ENCODE data around the gene MGMT.

The MGMT gene

DNA sequence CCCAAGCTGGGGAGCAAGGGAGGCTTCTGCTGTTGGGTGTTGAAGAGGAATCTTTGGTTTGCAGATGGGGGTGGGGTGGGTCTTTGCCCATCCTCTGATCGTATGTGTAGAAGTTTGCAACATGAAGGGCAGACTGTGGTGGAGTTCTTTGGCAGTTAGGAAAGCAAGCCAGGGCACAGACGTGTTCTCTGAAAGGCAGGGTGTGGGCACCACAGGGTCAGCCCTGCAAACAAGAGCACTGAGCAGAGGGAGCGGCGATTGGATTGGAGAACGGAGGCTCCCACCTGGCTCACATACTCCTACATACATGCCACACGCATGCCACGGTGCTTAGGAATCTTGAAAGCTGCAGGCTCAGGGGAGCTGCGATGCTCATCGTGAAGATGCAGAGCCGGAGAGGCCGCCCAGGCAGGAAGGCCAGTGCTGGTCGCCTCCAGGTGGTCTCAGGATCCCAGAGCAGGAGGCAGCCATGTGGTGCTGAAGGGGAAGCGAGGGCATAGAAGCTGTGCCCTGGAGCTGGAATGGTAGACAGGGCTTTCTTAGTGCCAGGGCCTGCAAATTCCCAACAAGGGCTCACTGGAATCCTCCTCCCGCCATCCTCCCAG, 149.0 kb downstream of the MGMT start:
- in situ Hi-C loops (cut with MboI; ENCODE audit: low sequenced_read_pairs): no loop called here

DNA sequence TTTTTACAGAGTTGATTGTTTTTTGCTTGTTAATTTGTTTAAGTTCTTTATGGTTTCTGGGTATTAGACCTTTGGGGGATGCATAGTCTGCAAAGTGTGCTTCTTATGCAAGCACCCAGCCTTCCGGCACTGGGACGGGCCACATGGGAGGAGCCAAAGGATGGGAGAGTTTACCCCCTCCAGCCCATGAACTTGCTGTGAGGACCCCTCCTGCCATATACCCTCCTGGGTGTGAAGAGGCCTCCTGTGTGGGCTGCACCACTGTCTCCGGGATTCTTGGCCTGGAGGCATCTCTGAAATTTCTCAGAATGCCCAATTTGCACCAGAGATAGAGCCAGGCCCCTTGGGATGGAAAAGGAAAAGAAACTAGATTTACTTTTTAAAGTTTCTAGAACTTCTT, 150.7 kb downstream of the MGMT start:
- in situ Hi-C loops (cut with MboI; ENCODE audit: low sequenced_read_pairs): no loop called here

DNA sequence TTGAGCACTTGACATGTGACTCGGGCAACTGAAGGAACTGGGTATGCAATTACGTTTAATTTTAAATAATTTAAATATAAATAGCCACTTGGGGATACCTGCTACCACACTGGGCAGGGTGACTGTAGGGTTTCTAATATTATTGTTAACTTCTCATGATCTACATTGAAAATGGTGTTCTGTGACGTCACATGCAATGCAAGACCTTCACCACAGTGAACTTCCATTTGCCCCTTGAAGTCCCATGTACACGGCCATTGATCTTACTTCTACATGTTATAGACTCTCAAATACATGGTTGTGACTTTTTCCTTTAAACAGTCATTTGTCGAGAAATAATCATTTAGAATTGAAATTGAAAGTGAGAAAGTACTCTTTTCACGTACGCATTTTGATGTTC, 154.0 kb downstream of the MGMT start:
- in situ Hi-C loops (cut with MboI; ENCODE audit: low sequenced_read_pairs): no loop called here

DNA sequence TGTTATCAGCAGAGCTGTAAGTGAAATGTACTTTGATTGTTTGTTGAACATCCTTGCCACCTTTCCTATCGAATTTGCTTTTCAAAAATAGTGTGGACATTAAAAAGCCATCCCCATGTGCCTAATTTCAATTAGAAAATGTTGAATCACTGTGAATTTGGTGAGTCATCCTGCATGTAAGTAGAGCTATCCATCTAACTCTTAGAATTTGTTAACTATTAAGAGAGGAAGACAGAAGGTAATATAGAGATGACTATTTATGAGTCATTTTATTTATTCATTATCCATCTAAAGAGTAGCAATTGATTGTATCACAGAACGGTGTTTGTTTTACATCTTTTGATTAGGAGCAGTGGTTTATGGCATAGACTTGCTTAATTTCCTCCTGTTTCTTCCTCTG, 154.7 kb downstream of the MGMT start:
- in situ Hi-C loops (cut with MboI; ENCODE audit: low sequenced_read_pairs): no loop called here

DNA sequence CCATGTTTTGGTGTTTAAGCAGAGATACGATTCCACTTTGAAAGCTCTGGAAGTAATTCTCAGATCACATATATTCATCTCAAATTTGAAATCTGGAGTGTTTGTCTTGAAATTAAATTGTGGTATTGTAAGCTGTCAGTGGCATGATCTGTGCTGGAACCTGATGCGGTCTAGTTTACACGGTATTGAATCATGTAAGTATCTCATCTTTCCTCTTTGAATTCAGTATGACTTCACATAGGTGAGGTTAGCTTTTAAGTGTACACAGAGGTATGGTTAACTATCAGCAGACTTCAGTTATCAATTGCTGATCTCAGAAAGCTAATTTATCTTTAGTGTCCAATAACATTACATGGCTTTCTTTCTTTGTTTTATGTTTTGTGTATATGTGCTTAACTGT, 155.2 kb downstream of the MGMT start:
- in situ Hi-C loops (cut with MboI; ENCODE audit: low sequenced_read_pairs): no loop called here

DNA sequence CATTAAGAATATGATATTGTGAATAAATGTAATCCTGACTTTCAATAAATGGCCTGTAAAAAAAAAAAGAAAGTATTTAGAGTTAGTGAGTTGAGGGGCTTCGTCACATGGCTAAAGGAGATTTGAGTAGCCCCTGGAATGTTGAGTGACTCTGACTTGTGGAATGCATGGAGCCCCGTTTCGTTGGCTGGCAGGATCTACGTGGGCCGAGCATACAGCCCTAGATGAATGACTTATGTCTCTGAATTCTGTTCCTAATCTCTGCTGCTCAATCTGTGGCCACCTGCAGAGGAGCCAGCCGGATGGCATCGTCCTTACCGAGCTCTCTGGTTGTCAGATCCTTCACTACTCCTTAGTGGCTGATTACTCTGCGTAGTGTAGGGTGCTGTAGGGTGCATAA, 155.7 kb downstream of the MGMT start:
- in situ Hi-C loops (cut with MboI; ENCODE audit: low sequenced_read_pairs): no loop called here

DNA sequence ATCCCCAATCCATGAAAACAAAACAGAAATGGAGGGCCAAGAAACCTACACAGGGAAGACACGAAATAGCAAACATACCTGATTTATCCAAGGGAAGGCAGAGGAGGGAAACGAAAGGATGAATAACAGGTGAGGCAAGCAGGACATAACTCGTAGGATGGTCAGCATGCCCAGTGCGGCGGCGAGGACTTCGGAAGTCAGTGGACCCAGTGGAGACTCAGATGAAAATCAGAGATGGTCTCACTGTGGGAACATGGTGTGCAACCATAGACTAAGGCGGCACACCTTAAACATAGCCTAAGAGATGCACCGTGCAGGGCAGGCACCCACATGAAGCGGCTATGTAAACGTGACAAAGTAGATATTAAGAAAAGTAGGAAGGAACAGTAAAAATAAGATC, 157.5 kb downstream of the MGMT start:
- in situ Hi-C loops (cut with MboI; ENCODE audit: low sequenced_read_pairs): no loop called here

DNA sequence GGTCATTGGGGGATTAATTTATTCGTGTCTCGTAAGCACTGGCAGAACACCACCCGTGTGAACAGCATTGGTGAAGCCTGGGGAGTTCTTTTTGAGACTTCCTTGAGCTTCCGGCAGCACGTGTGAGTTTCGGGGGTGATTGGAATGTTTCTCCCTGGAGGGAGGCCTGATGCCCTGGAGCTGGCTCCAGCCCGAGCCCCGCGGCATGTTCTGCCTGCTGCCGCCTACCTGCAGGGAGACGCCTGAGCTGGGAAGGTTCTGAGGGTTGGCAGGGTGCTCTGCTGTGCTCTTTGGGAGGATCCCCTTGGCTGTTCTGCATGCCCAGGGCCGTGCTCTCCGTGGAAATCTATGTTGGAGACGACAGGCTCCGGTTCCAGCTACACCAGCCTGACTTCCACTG, 159.3 kb downstream of the MGMT start:
- in situ Hi-C loops (cut with MboI; ENCODE audit: low sequenced_read_pairs): no loop called here

DNA sequence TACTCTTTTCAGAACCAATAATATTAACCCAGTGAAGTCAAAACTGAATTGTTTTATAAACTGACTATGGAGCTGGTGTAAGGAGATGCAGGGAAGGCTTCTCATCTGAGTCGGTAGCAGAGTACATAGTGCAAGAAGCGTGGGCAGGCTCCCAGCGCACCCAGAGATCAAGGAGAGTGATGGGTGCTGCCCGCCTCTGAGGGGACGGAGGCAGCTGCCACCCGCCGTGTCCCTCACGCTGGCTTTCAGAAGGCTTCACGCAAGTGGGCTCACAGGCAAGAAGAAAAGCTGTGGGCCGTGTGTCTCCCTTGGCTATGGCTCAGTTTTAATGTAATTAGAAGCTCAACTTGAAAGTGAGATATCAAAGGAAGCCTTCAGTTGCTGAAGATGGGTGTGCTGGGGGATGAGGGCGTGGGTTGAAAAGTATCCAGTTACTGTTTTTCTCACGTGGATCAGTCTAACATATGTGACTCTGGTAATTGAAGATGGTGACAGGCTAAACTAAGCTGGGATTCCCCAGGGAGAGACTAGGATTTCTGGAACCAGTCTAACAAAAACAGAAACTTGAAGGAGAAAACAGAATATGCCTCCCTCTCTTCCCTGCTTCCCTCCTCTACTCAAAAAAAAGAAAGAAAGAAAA, 159.9 kb downstream of the MGMT start:
- in situ Hi-C loops (cut with MboI; ENCODE audit: low sequenced_read_pairs): no loop called here

DNA sequence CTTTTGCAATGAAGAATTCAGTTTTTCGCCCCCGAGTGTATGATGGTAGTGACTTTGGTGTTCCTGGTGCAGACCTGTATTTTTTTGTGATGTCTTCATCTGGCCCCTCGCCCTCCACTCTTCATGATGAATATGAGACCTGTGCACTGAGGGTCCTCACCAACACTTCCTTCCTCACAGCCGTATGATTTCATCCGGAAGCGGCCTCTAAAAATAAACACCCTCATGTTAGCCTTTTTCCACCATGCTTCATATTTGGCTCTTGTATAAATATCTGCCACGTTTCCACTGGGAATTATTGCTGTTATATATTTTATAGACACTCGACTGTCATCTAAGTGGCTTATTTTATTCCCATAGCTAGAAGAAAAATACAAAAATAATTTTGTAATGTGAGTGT, 160.4 kb downstream of the MGMT start:
- in situ Hi-C loops (cut with MboI; ENCODE audit: low sequenced_read_pairs): no loop called here

DNA sequence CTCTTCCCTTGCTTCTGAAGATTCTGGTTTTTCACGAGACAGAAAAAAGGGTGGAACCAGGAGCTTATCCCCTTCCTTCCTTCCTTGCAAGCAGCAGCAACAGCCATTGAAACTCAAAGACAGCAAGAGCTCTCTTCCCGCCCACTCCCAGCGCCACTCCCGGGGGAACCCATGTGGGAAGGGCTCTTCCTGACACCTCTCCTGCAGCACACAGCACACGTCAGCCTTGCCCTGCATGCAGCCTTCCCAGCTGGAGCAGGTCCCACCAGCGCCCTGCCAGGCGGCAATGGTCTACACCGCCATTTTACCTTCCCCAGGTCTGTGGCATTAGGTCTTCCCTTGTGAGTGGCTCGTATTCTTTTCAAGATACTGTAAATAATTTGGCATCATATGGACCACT, 161.8 kb downstream of the MGMT start:
- in situ Hi-C loops (cut with MboI; ENCODE audit: low sequenced_read_pairs): no loop called here

DNA sequence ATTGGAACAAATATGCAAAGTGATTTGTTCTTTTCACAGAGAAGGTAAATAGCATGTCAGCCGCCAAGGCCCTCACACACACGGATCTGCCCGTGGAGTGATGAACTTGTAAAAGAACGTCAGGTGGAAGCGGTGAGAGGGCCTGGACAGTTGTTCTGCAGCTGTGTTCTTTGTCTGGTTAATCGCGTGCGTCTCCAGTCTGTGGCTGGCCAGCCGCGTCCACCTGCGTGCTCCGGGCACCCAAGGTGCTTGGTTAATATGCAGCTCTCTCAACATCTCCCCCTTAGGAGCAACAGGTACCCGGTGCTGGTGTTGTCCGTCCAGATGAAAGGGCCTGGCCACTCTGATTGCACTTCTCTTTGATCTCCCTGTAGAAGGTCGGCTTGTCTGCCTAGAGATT, 162.9 kb downstream of the MGMT start:
- in situ Hi-C loops (cut with MboI; ENCODE audit: low sequenced_read_pairs): no loop called here

DNA sequence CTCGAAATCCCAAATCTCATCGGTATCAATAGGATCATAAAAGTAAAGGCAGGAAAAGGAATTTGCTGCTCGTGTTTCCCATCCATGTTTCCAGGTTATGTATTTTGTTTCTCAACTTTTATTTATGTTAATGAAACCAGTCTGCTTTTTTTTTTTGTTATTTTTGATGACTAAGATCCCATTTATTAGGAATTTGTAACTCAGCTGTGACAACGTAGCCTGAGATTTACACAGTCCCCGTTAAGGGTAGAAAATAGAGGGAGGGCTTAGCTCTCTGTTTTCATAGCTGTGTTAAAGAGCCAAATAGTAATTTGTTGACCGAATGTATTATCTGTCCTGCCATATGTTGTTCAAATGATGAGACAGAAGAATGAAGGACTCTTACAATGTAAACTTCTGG, 164.0 kb downstream of the MGMT start:
- in situ Hi-C loops (cut with MboI; ENCODE audit: low sequenced_read_pairs): no loop called here

DNA sequence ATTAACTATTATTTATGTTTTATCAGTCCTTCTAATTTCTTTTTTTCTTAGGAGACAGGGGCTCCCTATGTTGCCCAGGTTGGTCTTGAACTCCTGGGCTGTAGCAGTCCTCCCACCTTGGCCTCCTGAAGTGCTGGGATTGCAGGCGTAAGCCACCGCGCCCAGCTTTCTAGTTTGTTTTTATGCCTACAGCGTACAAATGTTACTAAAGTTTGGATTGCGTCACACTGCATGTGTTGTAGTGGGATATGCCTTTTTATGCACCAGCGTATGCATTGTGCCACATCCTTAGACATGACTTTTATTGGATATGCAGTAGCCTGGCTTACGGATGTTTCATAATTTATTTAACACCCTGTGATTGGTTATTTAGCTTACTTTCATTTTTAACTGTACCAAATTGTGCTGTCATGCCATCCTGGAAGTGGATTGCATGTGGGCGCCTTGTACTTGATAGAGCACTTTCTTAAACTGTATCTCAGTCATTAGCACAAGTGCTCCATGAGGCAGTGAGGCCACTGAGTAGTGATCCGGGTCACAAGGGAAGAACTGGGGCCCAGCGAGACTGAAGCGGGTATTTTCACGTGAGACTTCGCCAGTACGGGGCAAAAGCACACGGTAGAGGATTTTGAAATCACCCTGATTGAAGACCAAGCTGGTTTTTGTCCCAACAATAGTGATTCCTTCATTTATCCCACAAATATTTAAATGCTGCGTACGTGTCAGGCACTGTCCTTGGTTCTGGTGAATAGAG, 165.0 kb downstream of the MGMT start:
- in situ Hi-C loops (cut with MboI; ENCODE audit: low sequenced_read_pairs): no loop called here

DNA sequence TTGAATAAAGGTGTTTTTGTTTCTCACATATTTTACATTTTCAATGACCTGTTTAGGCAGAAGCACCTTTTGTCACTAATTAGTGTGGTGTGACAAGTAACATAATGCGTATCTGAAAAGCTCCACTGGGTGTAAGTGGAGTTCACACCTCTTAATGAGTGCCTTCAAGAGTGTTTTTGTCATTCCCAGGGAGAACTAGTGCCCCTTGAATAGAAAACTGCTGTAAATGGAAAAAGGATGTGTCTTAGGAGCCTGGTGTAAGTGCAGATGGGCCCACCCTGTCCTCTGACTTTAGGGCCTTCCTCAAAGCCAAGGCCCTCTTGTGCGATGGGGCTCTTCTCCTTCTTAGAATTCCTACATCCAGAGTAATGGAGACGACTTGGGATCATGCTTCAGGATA, 170.0 kb downstream of the MGMT start:
- in situ Hi-C loops (cut with MboI; ENCODE audit: low sequenced_read_pairs): no loop called here

DNA sequence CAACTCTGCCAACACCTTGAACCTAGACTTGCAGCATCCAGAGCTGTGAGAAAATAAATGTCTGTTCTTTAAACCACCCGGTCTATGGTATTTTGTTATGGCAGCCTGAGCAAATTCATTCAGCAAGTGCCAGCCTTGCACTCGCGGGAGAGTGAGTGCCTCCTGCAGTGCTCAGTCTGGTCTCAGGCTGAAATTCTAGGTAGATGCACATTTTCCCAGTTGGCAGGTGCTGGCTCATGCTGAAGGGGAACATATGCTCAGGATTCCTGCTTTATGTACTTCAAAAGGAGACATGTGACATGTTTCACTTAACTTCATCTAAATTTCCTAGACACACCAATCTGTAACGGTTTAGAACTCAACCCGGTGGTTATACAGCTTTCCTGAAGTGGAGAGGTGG, 170.8 kb downstream of the MGMT start:
- in situ Hi-C loops (cut with MboI; ENCODE audit: low sequenced_read_pairs): no loop called here

DNA sequence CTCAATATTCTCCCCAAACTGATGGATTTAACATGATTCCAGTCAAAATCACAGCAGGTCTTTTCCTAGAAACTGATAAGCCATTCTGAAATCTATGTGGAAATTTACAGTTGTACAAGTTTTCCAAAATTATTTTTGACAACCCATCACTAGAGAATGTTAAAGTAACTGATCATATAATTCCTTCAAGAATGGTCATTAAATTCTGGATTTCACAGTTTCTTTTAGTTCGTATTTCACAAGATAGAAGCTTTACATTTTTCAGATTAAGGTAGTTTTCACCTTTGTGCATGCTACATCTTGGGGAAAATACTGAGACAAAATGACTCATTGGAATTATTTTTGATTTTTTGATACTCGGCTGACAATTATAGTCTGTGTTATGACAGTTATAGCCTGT, 174.3 kb downstream of the MGMT start:
- in situ Hi-C loops (cut with MboI; ENCODE audit: low sequenced_read_pairs): no loop called here

DNA sequence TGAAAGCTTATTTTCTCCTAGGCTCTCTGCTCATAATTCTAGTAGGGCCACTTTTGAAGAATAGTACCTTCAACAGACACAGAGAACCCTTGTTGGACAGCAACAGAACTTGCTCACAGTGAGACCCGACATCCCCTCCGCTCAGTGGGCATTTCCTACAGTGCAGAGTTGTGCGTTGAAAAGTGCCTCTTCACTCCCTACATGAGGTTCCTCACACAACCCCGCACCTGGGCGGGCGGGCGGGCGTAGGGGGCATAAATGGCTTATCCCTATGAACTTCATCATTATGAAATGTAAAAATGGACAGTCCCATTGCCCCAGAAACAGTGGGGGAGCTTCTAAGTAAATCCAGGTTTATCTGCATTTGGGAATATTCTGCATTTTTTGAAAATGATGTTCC, 174.9 kb downstream of the MGMT start:
- in situ Hi-C loops (cut with MboI; ENCODE audit: low sequenced_read_pairs): no loop called here

DNA sequence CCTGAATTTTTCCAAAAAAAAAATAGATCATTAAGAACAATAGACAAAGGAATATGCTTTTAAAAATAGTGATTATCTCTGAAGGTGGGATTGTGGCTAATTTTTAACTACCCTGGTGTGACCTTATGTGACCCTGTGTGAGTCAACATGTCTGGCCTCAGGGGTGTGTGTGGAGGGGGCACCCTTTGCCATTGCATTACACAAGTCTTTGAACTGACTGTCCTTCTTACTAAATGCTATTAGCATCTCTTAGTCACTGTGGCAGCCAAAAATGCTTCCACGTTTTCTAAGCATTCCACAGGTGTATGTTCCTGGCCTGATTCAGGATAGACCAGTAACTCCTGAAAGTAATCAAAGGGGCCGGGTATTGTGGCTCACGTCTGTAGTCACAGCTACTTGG, 175.4 kb downstream of the MGMT start:
- in situ Hi-C loops (cut with MboI; ENCODE audit: low sequenced_read_pairs): no loop called here

DNA sequence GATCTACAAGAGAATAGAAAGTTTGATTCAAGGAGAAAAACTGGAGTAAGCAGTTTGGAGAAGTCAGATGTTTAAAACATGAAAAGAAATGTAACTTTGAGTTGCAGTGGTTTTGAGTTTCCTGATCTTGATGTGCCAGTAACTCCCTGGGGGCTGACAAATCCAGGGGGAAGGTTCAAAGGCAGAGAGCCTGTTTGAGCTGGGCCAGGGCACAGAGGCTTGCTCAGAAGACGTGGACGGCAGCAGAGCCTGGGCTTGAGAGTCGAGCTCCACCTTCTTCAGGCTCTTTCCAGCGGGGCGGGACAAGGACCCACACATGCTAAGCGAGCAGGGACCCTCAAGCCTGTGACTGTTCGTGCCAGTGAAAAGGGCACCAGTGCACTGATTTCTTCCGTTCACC, 176.2 kb downstream of the MGMT start:
- in situ Hi-C loops (cut with MboI; ENCODE audit: low sequenced_read_pairs): no loop called here

DNA sequence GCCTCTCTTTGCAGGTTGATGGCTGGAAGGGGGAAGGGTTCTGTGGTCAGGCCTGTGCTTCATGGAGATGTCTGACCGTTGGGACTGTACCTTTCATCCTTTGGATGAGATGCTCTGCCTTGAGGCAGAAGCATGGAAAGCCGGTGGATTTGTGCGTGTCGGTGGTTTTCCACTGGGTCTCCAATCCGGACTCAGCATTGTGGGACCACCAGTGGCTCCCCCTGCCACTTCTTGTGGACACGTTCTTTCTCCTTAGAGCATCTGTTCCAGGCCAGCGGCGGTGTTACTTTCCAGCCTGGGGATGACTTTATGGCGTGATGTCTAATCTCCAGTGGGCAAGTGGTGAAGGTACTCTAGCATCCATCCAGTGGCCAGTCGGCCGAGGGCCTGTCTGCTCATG, 178.4 kb downstream of the MGMT start:
- in situ Hi-C loops (cut with MboI; ENCODE audit: low sequenced_read_pairs): no loop called here

DNA sequence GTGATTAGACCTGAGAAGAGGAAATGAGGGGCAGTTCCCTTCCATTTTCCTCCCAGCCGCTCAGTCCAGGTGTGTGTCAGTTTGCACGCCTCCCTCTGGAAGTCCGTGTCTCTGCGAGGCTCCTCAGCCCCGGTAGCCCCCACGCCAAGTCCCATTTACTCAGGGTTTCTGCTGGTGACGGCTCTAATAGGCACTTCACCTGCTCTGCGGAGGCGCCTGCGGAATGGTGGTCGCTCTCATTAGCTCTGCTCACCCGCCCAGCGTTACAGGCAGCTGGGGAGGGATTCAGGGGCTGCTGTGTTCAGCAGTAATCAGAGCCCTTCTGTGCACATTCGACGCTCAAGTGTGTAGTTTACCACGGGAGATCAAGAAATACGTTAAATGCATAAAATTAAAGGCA, 179.9 kb downstream of the MGMT start:
- in situ Hi-C loops (cut with MboI; ENCODE audit: low sequenced_read_pairs): no loop called here

DNA sequence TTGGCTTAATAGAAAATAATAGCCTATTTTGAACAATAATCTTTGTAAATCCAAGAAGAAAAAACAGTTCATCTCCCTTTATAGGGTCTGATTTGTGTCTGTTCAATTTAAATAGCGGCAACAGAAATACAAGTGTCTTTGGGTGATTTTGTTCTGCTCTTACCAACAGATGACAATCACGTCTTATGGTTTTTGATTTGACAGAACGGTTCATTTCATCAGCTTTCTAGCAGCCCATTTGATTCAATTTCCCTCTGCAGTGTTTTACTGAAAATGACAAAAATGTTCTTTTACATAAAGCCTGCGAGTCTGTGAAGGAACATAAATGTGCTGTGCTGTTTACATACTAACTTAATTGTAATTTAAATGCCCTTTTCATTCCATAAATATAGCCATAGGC, 180.5 kb downstream of the MGMT start:
- in situ Hi-C loops (cut with MboI; ENCODE audit: low sequenced_read_pairs): no loop called here
